ENCODE measurements around the gene SPEN.

DNA sequence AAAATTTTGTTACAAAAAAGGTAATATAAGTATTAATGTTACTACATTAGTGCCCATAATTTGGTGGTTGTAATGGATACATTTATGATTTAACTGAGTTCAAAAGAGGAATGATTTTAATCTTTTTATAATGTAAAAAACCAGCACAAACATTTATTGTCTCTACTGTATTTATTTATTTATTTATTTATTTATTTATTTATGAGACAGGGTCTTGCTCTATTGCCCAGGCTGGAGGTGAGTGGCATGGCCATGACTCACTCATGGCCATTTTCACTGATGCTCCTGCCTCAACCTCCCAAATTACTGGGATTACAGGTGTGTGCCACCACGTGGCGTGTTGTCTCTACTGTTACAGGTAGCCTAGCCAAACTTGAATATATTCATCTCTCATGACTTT lies 21.9 kb downstream of the SPEN start:
- no peak for TF ChIP-seq POLR2A (IDR thresholded peaks at IDR 0.05)
- TF ChIP-seq CTCF (IDR thresholded peaks at IDR 0.05) = no peak

Measured in uterus (tissue), 2 donors.